Measurements from ENCODE around the gene ABCG5.

The ABCG5 gene

GRCh38 chr2:43838560-43839267 lies at the start of gene ABCG5, which contains the start of gene ABCG8:
Gene ABCG5 (minus strand): TSS chr2:43838839. CDS start chr2:43838679, 160 bp downstream.
Gene ABCG8 (plus strand): TSS chr2:43838971. CDS start chr2:43839054, 83 bp downstream.
- no peak for DNase-seq

DNA sequence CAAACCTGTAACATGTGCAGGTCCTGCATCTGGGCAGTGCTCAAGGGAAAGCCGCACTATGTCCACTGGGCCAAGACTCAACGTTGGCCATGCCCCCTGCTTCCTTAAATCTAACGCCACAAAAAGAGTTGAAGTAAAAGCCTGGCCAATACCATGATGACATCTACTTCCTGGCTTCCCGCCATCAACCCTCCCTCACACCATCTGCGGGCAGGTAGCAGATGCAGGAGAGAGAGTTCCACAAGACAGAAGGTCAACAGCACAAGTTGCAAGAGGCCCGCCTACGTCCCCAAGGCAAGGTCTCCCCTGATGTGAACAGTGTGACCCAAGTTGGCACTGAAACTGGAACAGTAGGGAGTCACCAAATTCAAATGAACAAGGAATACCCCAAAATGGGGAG lies 48.5 kb upstream of the ABCG5 start:
- no peak for DNase-seq

GRCh38 chr2:43885132-43885632 lies 46.5 kb upstream of the ABCG5 start:
- DNase-seq = no peak

DNA sequence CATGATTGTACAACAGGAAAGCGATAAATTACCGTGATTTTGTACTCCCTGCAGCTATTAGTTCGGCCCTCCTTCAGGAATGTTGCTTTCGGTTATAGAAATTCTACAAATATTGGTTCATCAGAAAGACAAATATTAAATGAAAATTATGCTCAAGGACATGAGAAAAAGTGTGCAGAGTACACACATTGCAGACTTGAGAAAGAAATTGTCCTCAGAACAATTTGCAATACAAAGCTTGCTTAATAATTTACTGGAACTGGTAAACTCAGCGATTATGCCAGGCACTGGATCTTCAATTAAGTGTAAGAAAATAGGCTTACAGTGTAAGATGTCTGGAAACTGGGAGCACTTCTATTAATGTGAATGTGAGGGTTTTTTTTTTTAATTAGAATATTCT lies 46.0 kb upstream of the ABCG5 start:
- DNase-seq = no peak

DNA sequence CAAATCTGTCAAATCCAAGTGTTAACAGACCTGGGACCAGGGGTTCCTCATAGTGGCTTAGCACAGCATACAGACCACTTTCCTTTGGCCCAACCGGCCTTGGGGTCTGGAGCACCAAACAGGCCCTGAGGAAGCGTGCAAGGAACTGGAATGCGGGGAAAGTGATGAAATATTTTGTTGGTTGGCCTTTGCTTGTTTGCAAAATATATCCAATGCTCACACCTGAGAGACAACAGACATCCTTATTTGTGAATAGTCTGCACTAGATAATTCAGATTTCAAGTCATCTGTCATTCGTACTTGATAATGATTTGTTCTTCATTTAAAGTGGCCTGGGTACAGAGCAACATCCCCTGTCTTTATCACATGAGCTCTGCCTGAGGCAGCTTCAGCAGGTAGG lies 43.7 kb upstream of the ABCG5 start:
- DNase-seq = no peak

DNA sequence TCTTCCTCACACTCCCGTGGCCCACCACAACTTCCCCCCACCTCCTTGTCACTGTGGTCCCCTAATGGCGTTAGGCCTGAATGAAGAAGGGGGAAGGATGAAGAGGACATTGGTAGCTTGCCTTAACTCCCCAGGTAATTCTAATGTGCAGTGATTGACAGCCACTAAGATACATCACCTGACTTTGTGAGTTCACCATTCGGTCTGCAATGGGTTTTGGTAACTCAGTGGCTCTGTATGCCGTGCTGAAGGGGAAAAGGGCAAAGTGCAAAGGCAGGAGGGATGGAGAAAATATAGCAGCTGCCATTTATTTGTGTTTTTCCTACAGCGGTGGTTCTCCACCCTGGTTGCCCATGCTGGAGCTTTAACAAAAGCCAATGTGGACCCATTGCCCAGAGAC lies 42.3 kb upstream of the ABCG5 start:
- DNase-seq = no peak

DNA sequence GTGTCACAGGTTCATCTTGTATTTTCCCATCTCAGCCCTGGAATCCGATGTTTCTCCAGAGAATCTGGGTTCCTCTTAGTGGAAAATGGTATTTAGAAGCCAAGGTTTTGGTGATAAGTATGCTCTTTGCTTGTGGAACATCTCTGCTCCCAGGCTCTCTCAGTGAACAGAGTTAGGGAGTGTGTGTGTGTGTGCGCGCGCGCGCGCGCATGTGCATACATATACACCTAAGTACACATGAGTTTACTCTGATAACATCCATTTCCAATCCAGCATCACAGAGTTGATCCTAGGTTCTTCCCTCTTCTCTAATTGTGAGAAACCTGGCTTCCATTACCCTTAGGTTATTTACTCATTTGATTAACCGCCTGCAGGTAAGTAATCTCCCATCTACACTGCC lies 41.8 kb upstream of the ABCG5 start:
- DNase-seq = no peak

GRCh38 chr2:43879261-43879660 lies 40.6 kb upstream of the ABCG5 start:
- no peak for DNase-seq

DNA sequence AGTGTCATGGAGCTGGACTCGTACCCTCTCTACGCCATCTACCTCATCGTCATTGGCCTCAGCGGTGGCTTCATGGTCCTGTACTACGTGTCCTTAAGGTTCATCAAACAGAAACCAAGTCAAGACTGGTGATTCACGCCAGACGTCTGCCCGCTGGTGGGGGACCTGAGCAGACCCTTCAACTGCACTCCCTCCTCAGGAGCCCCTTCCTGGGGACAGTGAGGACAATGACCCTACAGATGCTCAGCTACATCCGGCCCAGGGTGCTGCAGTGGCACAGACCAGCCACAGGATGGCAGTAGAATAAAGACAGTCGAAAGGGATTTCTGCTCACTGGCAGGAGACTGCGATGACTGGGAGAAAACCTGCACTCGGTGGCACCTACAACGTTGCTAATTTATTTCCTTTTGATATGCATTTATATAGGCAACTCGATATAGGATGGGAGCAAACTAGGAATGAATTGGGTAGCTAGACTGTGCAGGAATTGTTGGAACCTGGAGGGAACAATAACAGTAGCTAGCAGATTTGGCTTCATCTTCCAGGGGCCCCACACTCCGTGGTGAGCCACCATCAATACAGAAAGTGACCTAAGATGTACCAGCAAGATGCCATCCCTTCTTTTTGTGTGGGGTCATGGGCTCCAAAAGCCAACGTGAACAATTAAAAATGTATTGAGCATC lies 39.3 kb upstream of the ABCG5 start:
- DNase-seq = peak; percentile 81

DNA sequence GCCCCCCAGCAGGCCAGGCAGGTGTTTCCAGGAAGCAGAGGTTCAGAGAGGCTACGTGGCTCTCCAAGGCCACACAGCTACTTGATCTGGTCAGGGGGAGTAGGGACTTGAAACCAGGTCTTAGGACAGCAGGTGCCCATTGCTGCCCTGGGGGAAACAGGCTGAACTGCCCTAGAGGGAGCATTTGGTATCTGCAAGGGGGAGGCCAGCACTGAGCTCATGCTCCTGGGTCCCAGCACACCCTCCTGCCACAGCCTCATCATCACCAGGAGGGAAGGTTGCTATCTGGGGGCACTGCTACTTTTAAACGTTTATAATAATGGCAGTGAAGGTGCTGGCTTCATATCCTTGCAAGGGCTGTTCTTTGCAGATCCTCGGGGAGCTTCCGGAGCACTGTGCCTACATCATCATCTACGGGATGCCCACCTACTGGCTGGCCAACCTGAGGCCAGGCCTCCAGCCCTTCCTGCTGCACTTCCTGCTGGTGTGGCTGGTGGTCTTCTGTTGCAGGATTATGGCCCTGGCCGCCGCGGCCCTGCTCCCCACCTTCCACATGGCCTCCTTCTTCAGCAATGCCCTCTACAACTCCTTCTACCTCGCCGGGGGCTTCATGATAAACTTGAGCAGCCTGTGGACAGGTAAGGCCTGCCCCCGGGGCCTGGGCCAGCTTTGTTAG lies 36.3 kb upstream of the ABCG5 start:
- no peak for DNase-seq

- no peak for DNase-seq
Observed at GRCh38 chr2:43872151-43872550, 33.5 kb upstream of the ABCG5 start.

GRCh38 chr2:43855292-43855691 lies 16.7 kb upstream of the ABCG5 start:
- DNase-seq = no peak

DNA sequence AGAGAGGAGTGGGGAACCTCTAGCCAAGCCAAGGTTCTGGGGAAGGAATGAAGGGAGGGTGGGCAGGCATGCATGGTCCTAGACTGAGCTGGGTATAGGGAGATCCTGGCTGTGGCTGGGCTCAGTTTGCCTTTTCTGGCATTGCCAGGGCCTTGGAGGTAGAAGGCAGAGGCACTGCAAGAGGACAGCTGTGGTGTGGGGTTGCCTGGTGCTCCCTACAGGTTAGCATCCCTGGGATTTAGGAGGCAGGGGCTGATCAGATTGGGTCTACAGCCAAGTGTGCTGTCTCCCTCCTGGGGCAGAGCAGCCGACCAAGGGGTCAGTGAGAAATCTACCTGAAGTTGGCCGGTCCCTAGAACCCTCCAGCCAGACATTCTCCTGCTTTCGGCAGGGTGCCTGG lies 16.0 kb upstream of the ABCG5 start:
- no peak for DNase-seq

GRCh38 chr2:43853141-43854081 lies 14.8 kb upstream of the ABCG5 start:
- no peak for DNase-seq

DNA sequence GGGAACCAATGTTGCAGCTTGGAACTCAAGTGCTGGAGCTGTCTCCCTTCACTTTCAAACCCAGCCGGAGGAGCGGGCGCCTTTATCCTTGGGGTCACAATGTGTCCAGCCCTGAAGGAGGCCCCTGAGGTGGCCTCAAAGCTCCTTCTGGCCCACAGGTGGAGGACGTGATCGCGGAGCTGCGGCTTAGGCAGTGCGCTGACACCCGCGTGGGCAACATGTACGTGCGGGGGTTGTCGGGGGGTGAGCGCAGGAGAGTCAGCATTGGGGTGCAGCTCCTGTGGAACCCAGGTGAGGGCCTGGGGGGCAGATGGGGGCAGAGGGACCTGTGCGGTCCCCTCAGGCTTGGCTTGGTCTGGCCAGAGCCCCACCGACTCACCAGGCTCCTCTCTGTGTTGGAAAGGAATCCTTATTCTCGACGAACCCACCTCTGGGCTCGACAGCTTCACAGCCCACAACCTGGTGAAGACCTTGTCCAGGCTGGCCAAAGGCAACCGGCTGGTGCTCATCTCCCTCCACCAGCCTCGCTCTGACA lies 13.6 kb upstream of the ABCG5 start:
- DNase-seq = no peak

- DNase-seq = no peak
Observed at GRCh38 chr2:43851011-43851980, 12.7 kb upstream of the ABCG5 start.

DNA sequence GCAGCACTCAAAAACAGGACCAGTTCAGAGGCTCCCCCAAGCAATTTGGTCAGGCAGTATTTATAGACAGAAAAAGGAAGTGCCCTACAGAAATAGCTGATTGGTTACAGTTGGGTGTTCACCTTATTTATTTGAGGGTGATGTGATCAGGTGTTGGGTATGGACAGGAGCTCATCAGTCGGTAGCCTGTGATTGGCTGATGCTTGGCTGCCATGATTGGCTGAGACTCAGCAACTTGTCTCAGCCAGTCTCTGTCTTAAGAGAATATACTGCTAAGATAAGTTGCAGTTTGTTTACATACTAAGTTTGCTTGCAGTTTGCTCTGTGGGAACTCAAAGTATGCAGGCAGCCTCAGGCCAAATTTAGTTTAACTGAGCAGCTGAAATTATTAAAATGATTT lies 9.6 kb upstream of the ABCG5 start:
- no peak for DNase-seq

DNA sequence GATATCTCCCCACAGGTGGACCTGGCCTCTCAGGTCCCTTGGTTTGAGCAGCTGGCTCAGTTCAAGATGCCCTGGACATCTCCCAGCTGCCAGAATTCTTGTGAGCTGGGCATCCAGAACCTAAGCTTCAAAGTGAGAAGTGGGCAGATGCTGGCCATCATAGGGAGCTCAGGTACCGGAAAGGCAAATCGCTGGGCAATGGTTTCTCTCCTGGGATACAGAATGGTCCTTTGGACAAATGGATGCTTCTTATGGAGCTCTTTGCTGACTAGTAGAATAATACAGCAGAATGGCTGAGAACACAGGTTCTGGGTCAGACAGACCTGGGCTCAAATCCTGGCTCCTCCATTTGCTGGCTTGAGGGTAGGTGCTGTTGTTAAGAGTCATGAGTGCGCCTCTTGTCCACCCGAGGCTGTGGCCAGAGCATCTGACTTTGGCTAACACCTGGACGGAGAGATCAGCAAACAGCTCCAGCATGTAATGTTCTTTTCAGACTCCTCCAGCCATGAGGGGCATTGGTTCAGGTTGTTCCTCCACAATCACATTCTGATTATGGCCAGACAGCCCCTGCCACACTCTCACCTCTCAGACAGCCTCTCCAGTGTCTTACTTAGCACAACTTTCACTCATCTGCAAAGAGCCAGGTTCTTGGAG lies 7.6 kb upstream of the ABCG5 start:
- DNase-seq = no peak

DNA sequence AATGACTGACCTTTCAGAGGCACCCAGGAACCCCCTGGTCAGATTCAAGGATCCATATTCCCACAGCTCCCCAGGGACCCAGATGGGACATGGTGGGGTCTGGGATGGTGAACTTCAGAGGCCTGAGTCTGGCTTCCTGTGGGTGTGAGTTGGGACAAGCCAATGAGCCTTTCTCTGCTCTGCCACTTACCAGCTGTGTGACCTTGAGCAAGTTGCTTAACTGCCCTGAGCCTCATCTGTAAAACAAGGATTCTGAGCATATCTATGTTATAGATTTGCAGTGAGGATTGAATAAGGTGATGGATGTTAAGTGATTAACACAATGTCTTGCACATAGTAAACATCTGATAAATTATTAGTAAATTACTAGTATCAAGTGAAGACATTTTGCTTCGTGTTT lies 6.5 kb upstream of the ABCG5 start:
- no peak for DNase-seq

DNA sequence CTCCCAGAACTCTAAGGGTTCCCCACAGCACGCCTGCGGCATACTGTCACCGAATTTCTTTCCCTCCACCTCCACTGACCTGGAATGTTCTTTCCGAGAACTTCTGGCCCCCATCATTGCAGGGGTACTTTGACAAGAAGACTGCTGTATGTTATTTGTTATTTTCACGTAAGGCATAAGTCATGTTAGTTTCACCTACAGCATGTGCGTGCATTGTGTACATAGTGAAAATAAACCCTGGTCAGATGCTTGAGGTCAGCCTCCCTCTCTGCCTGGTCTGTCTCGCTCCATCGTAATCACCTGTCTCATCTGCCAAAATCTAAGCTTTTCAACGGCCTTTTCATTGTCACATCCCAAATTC lies 4.2 kb upstream of the ABCG5 start:
- no peak for DNase-seq
